ENCODE results near the gene MRPL39.

Gene MRPL39

DNA sequence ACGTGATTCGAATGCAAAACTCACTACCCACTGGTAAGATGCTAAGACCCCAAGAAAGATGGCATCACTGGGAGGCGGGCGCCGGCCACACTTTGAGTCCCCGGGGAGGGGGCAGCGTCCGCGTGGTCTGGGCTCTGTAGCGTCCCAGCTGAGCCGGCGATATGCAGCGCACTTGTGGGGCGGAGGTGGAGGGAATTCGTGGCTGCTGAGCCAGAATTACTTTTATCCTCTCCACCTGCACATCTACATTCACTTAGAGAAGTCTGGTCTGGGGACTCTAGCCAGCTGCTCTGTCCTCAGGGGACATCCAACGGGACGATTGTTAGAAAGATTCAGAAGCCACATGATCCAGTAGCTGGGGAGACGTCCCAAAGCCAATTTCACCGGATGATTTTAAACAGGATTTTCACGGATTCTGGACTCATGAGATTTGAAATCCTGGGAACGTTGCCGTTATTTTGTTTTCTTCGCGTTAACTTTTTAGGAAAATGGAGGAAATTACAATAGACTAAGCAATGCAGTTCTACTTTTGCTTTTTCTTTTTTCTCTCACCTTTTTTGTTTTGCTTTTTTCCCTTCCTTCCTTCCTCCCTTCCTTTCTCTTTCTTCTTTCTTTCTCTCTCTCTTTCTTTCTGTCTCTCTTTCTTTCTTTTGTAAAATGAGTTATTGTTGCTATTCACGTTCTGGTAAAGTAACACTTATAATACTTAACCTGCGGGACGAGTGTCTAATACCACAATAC lies 33.1 kb upstream of the MRPL39 start:
- TF ChIP-seq FOXM1 (IDR thresholded peaks at IDR 0.05; ENCODE audit: borderline replicate concordance, low read depth) = no peak
- TF ChIP-seq, protein P1, sequence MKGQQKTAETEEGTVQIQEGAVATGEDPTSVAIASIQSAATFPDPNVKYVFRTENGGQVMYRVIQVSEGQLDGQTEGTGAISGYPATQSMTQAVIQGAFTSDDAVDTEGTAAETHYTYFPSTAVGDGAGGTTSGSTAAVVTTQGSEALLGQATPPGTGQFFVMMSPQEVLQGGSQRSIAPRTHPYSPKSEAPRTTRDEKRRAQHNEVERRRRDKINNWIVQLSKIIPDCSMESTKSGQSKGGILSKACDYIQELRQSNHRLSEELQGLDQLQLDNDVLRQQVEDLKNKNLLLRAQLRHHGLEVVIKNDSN (IDR thresholded peaks at IDR 0.05) = no peak
- TF ChIP-seq RAD21 (IDR thresholded peaks at IDR 0.05; ENCODE audit: low read depth) = no peak
- TF ChIP-seq EGR1 (IDR thresholded peaks at IDR 0.05) = no peak
- TF ChIP-seq TEAD4 (IDR thresholded peaks at IDR 0.05) = no peak
- no peak for TF ChIP-seq TCF12 (IDR thresholded peaks at IDR 0.05; ENCODE audit: low read depth)
- no peak for TF ChIP-seq REST (IDR thresholded peaks at IDR 0.05; ENCODE audit: low read depth)
- TF ChIP-seq CREB1 (IDR thresholded peaks at IDR 0.05; ENCODE audit: low read depth) = no peak
- TF ChIP-seq MAX (IDR thresholded peaks at IDR 0.05) = no peak
- no peak for TF ChIP-seq YY1 (IDR thresholded peaks at IDR 0.05; ENCODE audit: low read depth)
- TF ChIP-seq TAF1 (IDR thresholded peaks at IDR 0.05; ENCODE audit: low read depth) = no peak
- TF ChIP-seq NFIC (IDR thresholded peaks at IDR 0.05) = no peak
- TF ChIP-seq ZBTB7A (IDR thresholded peaks at IDR 0.05; ENCODE audit: low read depth) = no peak
- TF ChIP-seq EP300 (IDR thresholded peaks at IDR 0.05; ENCODE audit: borderline replicate concordance) = no peak

DNA sequence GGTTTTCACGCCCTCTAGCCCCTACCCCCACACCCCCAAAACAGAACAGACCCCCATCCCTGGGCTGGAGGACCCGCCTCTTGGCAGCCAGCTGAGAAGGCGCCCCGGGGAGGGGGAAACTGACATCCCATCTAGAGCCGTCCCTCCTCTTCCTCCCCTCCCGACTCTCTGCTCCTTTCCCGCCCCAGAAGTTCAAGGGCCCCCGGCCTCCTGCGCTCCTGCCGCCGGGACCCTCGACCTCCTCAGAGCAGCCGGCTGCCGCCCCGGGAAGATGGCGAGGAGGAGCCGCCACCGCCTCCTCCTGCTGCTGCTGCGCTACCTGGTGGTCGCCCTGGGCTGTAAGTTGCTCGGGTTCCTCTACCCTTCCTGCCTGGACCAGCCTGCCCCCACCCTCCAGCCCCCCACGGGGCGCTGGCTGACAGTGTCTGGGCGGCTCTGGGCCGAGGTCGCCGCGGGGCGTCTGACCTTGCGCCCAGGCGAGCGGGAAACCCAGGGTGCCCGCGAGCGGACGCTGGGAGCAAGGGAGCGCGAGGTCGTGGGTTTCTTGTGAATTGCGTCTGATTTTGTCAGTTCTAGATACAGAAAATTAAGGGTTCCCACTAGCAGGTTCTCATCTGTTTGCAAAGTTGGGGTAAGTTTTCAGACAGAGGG lies 32.4 kb upstream of the MRPL39 start:
- peak; percentile 67 for TF ChIP-seq MAX (IDR thresholded peaks at IDR 0.05)
- TF ChIP-seq CEBPB (IDR thresholded peaks at IDR 0.05) = no peak

DNA sequence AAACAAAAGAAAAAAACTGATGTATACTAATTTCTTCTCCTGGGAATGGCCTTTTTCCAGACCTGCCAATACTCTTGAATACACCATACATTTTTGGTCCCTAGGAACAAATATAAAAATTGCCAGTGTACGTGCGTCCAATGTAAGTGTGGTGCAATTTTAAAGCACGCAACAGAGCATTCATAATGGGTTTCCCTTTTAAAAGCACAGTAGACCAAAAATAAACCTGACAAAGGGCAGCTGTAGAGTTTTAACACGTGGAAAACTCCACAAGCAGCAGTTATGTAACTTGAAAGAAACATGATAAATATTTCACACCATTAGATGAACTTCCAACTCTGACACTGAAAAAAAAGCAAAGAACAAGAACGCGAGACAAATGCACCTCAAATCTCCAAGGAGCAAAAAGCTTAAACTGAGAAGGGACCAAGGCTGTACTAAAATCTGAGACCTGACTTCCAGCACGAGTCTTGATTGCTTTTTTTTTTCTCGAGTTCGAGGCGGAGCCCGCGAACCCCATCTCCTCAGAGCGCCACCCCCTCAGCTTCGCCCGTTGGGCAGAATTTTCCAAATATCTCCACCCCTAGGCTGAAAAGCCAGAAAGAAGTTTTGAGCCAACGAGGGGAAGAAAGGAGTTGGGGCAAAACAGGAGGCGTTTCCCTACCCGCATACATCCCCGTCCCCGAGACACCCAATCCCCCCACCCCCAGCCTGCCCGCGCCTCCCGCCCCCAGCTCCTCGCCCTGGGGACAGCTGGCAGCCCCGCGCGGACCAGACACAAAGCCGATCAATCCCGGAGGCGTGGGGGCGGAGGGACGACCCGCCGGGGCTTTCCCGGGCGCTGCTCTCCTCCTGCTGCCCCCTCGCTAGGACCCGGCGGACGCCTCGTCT lies 31.6 kb upstream of the MRPL39 start, which contains the start of gene JAM2:
TSS of gene JAM2 (plus strand) at position 599 of the 891 bp plus-strand sequence. CDS start 564 bp downstream, outside the sequence.
- TF ChIP-seq EGR1 (IDR thresholded peaks at IDR 0.05) = no peak
- TF ChIP-seq NFIC (IDR thresholded peaks at IDR 0.05) = no peak
- TF ChIP-seq YY1 (IDR thresholded peaks at IDR 0.05; ENCODE audit: low read depth) = no peak
- no peak for TF ChIP-seq FOXM1 (IDR thresholded peaks at IDR 0.05; ENCODE audit: borderline replicate concordance, low read depth)
- no peak for TF ChIP-seq ZBTB7A (IDR thresholded peaks at IDR 0.05; ENCODE audit: low read depth)
- no peak for TF ChIP-seq MAX (IDR thresholded peaks at IDR 0.05)
- no peak for TF ChIP-seq RAD21 (IDR thresholded peaks at IDR 0.05; ENCODE audit: low read depth)
- TF ChIP-seq CREB1 (IDR thresholded peaks at IDR 0.05; ENCODE audit: low read depth) = no peak
- TF ChIP-seq, protein P1 (IDR thresholded peaks at IDR 0.05) = no peak
- no peak for TF ChIP-seq CEBPB (IDR thresholded peaks at IDR 0.05)
- TF ChIP-seq TEAD4 (IDR thresholded peaks at IDR 0.05) = no peak
- no peak for TF ChIP-seq REST (IDR thresholded peaks at IDR 0.05; ENCODE audit: low read depth)
- TF ChIP-seq TCF12 (IDR thresholded peaks at IDR 0.05; ENCODE audit: low read depth) = no peak
- TF ChIP-seq TAF1 (IDR thresholded peaks at IDR 0.05; ENCODE audit: low read depth) = no peak
- TF ChIP-seq EP300 (IDR thresholded peaks at IDR 0.05; ENCODE audit: borderline replicate concordance) = no peak

GRCh38 chr21:25637851-25638659 lies 30.8 kb upstream of the MRPL39 start:
- TF ChIP-seq FOXM1 (IDR thresholded peaks at IDR 0.05; ENCODE audit: borderline replicate concordance, low read depth) (no peak), YY1 (IDR thresholded peaks at IDR 0.05; ENCODE audit: low read depth) (no peak), TCF12 (IDR thresholded peaks at IDR 0.05; ENCODE audit: low read depth) (no peak), TEAD4 (IDR thresholded peaks at IDR 0.05) (no peak), RAD21 (IDR thresholded peaks at IDR 0.05; ENCODE audit: low read depth) (no peak), NFIC (IDR thresholded peaks at IDR 0.05) (no peak), CREB1 (IDR thresholded peaks at IDR 0.05; ENCODE audit: low read depth) (no peak), ZBTB7A (IDR thresholded peaks at IDR 0.05; ENCODE audit: low read depth) (no peak), TAF1 (IDR thresholded peaks at IDR 0.05; ENCODE audit: low read depth) (no peak)

Data from Ishikawa (cell line).